Renal cortex interstitium (tissue), 11 donors: ENCODE measurements around the gene CEACAM19. TPM values are rescaled to one million over a fixed set of nuclear protein-coding genes. Genes with fewer than 3 reads are reported as not detected.

ENCODE experiments used
- DNase-seq, 11 donors: peaks; one replicate each; pipeline ENCODE4 v3.0.0-alpha.2; 2013; ENCODE audit warnings: low read depth in 9 of 11, low spot score in 4 of 11; ENCODE audit errors: extremely low read depth in 1 of 11
- polyA plus RNA-seq, 3 donors: library from polyadenylated mRNA; unstranded; fragments of 120-200 nt; gene quantifications; one replicate each; pipeline ENCODE4 v1.2.1, GENCODE V29; 2013; ENCODE audit not compliant: insufficient read length in 3 of 3

Gene CEACAM19
- polyA plus RNA-seq, 3 donors: 12.3 to 24.0 (median 12.5) TPM

DNA sequence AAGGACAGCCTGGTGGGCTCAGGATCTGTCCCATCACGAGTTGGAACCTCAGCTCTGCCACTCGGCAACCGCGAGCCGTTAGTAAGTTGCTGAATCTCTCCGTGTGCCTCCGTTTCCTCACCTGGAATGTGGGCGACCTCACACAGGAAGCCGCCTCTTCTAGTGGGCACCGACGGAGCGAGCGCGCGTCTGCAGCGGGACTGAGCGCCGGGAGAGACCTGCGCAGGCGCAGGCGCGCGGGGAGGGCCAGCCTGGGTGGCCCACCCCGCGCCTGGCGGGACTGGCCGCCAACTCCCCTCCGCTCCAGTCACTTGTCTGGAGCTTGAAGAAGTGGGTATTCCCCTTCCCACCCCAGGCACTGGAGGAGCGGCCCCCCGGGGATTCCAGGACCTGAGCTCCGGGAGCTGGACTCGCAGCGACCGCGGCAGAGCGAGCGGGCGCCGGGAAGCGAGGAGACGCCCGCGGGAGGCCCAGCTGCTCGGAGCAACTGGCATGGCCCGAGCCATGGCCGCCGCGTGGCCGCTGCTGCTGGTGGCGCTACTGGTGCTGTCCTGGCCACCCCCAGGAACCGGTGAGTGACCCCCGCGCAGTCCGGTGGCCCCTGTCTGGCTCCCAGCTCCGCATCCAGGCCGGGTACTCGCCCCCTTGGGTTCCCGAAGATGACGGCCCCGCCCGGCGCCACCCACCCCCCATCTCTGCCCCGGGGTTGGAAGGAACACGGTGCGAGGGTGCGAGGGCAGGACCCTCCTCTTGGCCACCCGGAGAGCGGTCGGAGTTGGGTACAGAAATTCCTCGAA, 27.5 kb upstream of the CEACAM19 start, which contains the start of gene PVR:
PVR (plus strand) TSS at position 306 of the 797 bp plus-strand sequence; CDS start at position 493, 187 bp downstream.
- peak in 8 of 11 donors; percentile 37 to 63 (median 56) for DNase-seq

- DNase-seq: peak in 5 of 11 donors; percentile 34 to 51 (median 38)
Measured at GRCh38 chr19:44644402-44645016, 26.8 kb upstream of the CEACAM19 start.

- DNase-seq: no peak
Measured at GRCh38 chr19:44645407-44646048, 25.8 kb upstream of the CEACAM19 start.

DNA sequence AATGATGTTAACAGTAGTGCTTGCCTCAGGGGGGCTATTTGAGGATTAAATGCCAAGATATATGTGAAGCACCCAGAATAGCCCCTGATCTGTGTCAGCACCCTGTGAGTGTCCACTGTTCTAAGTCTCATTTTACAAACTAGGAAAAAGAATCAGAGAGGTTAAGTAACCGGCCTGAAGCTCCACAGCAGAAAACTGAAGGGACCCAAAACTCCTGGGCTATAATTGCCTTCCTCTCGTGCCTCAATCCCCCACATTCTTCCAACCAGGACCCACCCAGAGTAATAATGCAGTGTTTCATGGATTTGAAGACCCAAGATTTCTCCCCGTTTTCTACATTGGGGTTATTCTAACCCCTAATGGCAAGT, 25.2 kb upstream of the CEACAM19 start:
- no peak for DNase-seq

DNA sequence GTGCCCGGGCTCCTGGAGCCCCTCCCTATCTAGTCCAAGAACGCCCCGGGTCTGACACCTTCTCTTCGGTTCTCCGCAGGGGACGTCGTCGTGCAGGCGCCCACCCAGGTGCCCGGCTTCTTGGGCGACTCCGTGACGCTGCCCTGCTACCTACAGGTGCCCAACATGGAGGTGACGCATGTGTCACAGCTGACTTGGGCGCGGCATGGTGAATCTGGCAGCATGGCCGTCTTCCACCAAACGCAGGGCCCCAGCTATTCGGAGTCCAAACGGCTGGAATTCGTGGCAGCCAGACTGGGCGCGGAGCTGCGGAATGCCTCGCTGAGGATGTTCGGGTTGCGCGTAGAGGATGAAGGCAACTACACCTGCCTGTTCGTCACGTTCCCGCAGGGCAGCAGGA, 24.1 kb upstream of the CEACAM19 start:
- DNase-seq: no peak

DNA sequence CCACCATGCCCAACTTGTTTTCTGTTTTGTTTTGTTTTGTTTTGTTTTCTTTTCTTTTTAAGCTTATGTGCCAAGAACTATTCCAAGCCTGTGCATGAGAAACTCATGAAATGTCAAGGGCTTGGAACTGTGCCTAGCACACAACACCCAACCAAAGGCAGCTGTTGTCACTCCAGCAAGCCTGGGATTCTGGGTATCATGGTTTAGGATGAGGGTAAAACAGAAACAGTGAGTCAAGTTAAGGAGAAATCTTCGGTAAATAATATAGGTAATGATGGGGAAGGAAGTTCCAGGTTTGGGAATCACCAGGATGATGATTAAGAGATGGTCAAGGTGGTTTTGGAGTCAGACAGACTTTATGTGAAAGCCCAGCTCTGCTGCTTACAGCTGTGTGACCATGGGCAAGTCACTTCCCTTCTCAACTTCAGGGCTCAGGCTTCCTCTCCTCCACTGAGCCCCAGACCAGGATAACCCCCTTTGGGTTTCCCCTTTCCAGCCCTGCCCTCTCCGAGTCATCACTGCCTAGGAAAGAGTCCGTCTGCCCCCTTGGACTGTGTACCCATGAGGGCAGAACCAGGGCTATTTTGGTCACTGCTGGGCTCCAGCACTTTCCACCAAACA, 22.5 kb upstream of the CEACAM19 start:
- peak in 5 of 11 donors; percentile 27 to 57 (median 45) for DNase-seq

- no peak for DNase-seq
Measured at GRCh38 chr19:44649578-44650145, 21.6 kb upstream of the CEACAM19 start.

DNA sequence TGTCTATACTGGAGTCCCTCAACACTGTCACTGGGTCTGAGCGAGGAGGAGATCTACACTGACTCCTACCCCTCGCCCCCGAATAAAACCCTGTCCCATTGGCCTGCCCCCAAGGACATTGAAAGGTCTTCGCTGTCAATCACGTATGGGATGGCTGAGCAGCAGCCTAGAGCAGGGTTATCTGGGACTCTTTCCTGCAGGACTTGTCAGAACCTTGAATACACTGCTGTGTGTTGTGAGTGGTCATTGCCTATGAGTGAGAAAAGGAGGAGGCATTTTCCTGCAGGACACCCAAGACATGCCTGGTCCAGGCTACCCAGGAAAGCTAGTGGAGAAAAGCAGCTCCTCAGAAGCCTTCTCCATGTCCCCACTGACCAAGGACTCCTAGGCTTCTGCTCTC, 17.9 kb upstream of the CEACAM19 start:
- DNase-seq: no peak

GRCh38 chr19:44653977-44654774, 17.1 kb upstream of the CEACAM19 start:
- no peak for DNase-seq

GRCh38 chr19:44657211-44657921, 13.9 kb upstream of the CEACAM19 start:
- peak in 4 of 11 donors; percentile 27 to 62 (median 46) for DNase-seq

GRCh38 chr19:44658069-44658733, 13.1 kb upstream of the CEACAM19 start:
- DNase-seq: no peak

GRCh38 chr19:44660081-44660480, 11.2 kb upstream of the CEACAM19 start:
- no peak for DNase-seq

DNA sequence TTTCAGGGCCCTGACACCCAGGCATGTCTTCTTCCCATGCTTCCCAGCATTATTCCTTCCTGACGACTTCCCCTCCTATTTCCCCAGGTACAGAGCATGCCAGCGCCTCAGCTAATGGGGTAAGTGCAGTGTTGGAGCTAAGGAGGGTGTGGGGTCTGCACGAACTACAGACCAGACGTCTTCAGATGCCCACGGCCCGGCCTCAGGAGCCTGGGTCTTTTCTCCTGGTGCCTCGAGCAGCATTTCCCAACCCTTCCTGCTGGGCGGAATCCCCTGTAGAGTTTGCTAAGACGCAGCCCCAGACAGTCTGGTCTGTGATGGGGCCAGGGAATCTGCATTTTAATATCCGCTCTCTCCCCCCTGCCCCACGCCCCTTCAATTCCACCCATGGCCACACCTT, 10.1 kb upstream of the CEACAM19 start:
- no peak for DNase-seq

DNA sequence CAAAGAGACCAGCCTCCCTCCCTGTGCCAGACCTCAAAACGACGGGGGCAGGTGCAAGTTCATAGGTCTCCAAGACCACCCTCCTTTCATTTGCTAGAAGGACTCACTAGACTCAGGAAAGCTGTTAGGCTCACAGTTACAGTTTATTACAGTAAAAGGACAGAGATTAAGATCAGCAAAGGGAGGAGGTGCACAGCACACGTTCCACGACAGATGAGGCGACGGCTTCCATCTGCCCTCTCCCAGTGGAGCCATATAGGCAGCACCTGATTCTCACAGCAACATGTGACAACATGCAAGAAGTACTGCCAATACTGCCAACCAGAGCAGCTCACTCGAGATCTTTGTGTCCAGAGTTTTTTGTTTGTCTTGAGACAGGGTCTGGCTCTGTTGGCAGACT, 9.4 kb upstream of the CEACAM19 start:
- no peak for DNase-seq

GRCh38 chr19:44662691-44663385, 8.4 kb upstream of the CEACAM19 start:
- DNase-seq: peak in 4 of 11 donors; percentile 41 to 64 (median 42)

- DNase-seq: no peak
Measured at GRCh38 chr19:44663996-44664395, 7.3 kb upstream of the CEACAM19 start.

DNA sequence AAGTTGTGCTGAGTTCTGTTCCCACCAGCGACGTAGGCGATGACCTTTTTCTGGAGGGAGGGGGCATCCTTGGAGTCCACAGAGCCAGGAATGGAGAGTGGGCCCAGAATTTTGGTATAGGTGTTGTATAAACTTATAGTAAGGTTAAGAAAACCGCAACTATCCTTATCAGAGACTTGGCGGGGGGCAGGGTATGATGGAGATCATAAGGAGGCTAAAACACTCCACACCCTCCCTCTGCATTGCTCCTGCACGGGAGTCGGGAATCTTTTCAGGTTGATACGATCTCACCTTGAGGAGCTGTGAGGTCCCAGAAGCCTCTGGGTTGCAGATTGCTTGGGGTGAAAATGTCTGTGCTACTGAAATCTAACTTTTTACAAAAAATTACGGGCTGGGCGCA, 6.3 kb upstream of the CEACAM19 start:
- no peak for DNase-seq
